Measurements from ENCODE around the gene INTU.

INTU gene

GRCh38 chr4:127756906-127757305 is 124.1 kb downstream of the INTU start:
- DNase-seq: no peak

- DNase-seq: no peak
These were observed 126.6 kb downstream of the INTU start for GRCh38 chr4:127759228-127759820.

- no peak for DNase-seq
These were observed 127.1 kb downstream of the INTU start for GRCh38 chr4:127759893-127760292.

DNA sequence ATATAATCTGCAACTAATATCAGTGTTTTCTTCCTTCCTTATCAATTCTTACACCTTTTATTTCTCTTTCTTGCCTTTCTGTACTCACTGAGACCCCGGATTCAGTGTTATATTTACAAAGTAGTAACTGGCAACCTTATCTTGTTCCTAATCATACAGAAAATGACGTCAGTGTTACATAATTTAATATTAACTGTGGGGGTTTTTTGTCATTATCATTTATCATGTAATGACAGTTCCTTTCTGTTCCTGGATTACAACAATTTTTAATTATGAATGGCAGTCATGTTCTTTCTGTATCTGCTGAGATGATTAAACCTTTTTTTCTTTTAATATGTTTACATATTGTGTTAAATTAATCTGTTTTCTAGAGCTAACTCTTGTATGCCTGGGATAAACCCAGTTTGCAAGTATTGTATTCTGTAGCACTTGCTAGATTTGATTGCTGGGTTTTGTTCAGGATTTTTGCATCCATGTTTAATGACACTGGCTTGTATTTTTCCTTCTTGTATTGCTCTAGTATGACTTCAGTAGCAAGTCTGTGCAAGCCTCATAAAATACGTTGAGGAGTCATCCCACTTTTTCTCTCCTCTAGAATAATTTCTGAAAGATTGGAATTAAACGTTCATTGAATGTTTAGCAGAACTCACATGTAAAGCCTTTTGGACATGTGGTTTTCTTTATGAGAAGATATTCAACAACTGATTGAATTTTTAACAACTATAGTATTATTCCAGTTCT is 138.9 kb downstream of the INTU start:
- no peak for DNase-seq

- DNase-seq: no peak
These were observed 140.3 kb downstream of the INTU start for GRCh38 chr4:127772769-127773671.

GRCh38 chr4:127775843-127776242 is 143.1 kb downstream of the INTU start:
- no peak for DNase-seq

All from effector CD8-positive, alpha-beta T cell (primary cell).